ENCODE data around the gene FERD3L.
"Not testable (repeated sequence)": the region's sequence is repeated elsewhere in the genome, so short reads cannot be mapped to it uniquely, and the experiment has no call there.

FERD3L gene

DNA sequence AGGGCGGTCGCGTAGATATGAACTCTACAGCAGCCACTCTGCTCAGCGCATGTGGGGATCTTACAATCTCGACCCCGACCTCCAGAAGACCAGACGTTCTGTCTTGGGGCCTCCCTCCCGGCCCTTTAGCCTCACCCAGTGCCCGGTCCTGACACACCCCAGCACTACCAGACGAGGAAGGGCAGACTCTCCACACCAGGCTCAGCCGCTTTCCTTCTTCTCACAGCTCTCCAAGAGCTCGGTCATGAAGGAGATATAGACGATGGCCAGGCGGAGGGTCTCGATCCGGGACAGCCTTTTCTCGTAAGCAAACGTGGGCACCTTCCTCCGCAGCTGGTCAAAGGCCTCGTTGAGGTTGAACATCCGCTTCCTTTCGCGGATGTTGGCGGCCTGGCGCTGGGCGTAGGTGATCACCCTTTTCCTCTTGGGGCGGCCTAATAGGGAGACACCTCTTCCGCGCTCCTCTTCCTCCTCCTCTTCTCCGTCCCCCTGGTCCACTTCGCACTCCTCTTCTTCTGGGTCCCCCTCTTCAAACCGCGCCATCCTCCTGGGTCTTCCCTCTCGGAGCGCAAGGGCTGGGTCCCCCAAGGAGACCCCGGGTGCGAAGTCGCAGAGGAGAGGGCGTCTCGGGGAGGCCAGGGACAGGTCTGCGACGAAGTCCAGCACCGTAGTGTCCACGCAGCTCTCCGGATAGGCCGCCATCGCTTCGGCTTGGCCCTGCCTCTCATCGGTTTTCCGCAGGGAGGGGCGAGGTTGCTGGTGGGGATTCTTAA, at the start of gene FERD3L:
TSS of gene FERD3L (minus strand) at position 761 of the 773 bp plus-strand sequence. CDS start at position 702, 59 bp downstream.
- DNase-seq (ENCODE audit: low read depth), result no peak

GRCh38 chr7:19194417-19194816, 49.2 kb upstream of the FERD3L start:
- DNase-seq (ENCODE audit: low read depth), result not testable (repeated sequence)

- DNase-seq (ENCODE audit: low read depth), result no peak
These were observed 36.4 kb upstream of the FERD3L start for GRCh38 chr7:19181634-19182033.

- no peak for DNase-seq (ENCODE audit: low read depth)
These were observed 33.4 kb upstream of the FERD3L start for GRCh38 chr7:19178595-19178994.

- no peak for DNase-seq (ENCODE audit: low read depth)
These were observed 32.0 kb upstream of the FERD3L start for GRCh38 chr7:19177269-19177668.

- no peak for DNase-seq (ENCODE audit: low read depth)
These were observed 30.0 kb upstream of the FERD3L start for GRCh38 chr7:19175241-19175640.

- DNase-seq (ENCODE audit: low read depth), result no peak
These were observed 16.4 kb upstream of the FERD3L start for GRCh38 chr7:19161671-19162070.

DNA sequence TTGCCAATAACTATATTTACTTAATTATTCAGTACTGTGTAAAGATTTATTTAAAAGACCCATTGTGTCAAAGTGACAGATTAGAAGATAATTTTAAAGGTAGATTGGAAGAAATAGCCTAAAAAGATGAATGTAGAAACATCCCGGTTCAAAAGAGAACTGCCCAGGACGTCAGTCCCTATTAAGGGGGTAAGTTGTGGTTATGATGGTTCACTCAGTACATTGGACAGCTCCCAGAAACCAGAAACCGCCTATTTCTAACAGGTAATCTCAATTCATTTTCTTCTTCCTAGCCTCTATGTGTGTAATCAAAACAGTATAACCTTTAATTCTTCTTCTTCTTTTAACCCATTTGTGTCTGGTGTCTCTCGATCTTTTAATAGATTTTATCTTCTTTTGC, 1.5 kb upstream of the FERD3L start:
- DNase-seq (ENCODE audit: low read depth), result no peak

GRCh38 chr7:19145434-19146115, 354 bp upstream of the FERD3L start:
- no peak for DNase-seq (ENCODE audit: low read depth)

DNA sequence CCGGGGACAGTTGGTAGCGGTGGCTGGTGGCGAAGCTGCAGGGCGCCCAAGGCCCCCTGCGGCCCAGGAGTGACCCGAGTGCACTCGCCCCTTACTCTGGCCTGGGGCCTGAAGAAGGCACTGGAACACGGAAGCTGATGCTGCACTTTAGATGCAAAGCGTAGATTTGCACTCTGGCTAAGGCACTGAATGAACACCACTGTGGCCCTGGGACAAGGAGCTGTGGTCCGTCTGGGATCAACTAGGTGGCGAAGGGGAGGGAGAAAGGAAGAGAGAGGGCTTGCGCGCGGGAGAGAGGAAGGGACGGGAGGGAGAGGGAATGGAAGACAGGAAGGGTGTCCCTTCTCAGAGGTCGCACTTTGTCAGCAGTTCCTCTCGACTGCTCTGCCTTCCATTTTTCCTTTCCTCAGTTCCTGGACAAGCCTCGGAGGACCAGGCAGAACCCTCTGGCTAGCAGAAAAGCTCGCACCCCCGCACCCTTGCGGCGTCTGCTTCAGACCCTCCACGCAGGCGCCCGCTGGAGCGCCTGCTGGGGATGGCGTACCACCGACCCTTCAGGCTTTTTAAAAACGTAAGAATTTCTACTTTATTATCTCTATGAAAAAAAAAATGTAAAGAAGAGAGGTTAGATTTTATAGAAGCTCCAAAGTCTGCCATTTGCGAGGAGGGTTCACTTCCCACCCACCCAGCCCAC, 1.2 kb downstream of the FERD3L start:
- no peak for DNase-seq (ENCODE audit: low read depth)

DNA sequence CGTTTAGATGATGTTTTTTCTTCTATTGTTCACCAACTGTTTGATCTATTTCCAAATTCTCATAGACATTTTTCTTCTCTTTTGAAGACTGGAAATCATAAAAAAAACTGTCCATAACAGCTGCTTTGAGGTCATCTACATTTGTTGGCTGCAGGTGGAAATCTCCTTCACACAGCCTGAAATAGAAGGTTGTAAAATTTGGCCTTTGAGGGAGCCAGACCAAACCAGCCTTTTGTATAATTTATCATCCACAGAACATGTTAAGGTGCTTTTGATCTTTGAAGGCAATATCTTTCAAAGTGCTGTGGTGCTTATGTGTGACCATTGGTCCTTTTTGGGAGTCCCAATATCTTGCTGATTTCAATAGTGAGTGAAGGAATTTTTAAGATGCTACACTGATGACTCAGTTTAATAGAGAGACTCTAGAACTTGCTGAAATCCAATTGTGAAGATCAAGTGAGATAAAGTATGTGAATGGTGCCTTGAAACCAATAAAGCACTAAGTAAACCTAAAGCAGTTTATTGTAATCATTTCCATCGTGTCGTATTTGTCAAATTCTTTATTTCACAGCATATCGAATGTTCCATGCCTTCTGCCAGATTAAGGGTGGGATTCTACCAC, 5.4 kb downstream of the FERD3L start:
- DNase-seq (ENCODE audit: low read depth), result no peak

GRCh38 chr7:19133886-19134285, 11.3 kb downstream of the FERD3L start:
- DNase-seq (ENCODE audit: low read depth), result no peak

DNA sequence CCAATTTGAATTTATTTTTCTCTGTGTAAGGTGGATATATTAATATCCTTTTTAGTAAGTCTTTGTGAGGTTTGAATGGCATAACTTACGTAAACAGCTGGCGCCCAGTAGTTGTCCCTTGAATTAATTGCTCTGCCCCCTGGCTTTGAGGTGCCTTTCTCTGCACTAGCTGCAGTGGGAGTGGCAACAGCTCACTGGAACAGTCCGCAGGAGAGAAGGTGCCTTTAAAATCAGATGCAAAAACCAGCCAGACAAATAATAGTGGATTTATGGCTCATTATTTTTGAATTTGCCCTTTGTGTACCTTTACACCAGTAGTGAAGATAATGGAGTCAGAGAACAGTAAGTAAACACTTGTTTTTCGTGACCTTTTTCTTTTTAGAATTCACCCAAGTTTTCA, 11.8 kb downstream of the FERD3L start:
- DNase-seq (ENCODE audit: low read depth), result no peak

DNA sequence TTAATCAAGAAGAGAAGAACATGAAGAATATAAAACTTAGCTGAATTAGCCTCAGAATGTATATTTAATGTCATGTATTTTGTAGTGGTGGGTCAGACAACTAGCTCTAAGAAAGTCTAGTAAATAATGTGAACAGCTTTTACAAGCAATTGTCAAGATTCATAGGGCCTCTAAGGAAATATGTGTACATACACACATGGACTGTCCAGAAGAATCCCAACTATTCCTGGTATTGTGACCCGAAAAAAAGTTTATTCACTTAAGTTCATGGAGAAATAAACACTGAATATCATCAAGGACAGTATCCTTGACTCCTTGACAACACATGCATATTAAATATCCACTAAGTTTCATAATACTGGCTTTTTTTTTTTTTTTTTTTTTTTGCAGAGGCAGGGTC, 16.4 kb downstream of the FERD3L start:
- DNase-seq (ENCODE audit: low read depth), result no peak

DNA sequence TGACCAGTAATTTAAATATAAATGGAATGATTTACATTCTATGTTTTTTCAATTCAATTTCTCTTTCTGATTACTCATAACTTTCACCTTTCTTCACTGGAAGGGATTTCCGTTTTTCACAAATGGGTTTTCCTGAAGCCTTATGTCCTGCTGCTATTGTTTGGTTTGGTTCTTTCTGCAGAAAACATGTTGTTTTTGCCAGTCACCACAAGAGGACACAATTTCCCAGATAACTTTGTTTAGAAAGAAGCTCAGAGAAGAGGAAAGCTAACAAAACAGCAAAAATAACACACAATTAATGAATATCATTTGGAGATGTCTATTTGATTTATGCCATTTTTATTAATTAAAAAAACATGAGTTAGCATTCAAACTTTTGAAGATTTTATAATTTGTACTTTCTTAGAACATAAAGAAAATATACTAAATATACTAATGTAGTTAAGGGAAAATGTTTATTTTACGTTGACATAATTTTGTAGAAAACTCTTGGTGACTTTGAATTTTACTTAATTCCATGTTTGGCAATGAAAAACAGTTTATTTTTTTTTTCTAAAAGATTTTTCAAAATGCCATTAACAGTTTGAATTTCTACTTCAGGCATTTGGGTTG, 23.1 kb downstream of the FERD3L start:
- no peak for DNase-seq (ENCODE audit: low read depth)

- DNase-seq (ENCODE audit: low read depth), result no peak
These were observed 25.2 kb downstream of the FERD3L start for GRCh38 chr7:19119870-19120486.

- DNase-seq (ENCODE audit: low read depth), result no peak
These were observed 25.8 kb downstream of the FERD3L start for GRCh38 chr7:19119372-19119771.

DNA sequence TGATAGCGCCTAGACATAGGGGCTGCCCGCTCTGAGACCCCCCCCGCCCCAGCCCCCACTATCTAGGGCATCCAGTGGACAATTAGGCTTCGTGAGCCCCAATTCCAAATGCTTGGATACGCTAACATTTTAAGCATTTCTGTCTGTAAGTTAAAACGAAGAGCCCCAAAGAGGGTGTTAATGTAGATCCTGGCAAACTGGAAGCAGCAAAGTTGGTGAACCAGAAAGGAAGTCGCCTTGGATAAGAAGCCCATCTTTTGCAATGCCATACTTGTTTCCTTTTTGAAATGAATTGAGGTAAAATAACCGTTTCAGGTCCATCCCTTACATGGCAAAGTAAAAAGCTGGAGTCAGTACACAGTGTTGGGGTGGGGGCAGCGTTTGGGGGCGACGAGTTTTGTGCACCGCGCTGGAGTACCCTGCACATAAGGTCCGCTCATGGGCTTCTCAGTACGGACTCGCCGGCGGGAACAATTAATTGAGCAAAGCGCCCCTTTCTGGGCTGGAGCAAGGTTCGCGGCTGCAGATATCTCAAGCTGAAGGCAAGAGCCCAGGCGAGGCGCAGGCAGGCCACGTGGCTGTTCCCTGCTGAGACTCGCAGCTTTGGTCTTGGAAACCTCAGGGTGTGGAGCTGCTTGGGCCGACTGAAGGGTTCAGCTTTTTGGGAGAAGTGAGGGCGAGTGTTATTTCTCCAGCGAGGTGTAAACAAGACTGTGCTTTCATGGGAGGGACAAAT, 26.4 kb downstream of the FERD3L start:
- no peak for DNase-seq (ENCODE audit: low read depth)

- DNase-seq (ENCODE audit: low read depth), result no peak
These were observed 27.2 kb downstream of the FERD3L start for GRCh38 chr7:19117870-19118608.

Data from activated T-helper 9 cell treated with anti-CD3 and anti-CD28 coated beads, Interleukin-2, amount 50 U/mL, for 16 hours (primary cell).